ENCODE results near the gene MBD5.

Gene MBD5

GRCh38 chr2:148022882-148023281 lies 2.0 kb downstream of the MBD5 start:
- no peak for DNase-seq (ENCODE audit: low read depth in 2 of 2)

DNA sequence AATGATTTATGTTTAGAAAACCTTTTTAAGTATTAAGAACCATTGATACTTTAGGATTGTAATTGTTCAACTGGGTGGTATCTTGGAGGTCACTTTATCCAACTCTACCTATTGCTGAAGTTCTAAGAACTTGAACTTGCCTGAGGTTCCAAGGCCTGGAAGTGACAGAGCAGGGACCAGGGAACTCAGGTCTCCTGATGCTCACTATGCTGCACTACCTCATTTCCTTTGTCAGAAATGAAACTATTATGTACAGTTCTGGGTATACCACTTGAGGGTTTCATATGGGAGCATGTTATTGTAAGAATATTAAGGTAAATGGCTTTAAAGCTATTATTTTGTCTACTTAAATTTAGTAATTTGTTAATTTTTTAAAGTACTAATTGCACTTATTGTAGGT lies 3.0 kb downstream of the MBD5 start:
- DNase-seq (ENCODE audit: low read depth in 2 of 2), result no peak

DNA sequence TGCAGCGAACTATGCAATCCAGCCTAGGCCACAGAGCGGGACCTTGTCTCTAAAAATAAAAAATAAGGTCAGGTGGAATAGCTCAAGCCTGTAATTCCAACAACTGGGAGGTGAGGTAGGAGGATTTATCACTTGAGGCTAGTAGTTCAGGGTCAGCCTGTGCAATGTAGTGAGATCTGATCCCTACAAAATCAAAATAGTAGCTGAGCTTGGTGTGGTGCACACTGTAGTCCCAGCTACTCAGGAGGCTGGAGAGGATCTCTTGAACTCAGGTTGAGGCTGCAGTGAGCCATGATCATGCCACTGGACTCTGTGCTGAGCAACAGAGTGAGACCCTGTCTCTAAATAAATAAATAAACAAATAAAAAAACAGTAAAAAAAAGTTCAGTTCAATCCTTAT lies 5.7 kb downstream of the MBD5 start:
- no peak for DNase-seq (ENCODE audit: low read depth in 2 of 2)

DNA sequence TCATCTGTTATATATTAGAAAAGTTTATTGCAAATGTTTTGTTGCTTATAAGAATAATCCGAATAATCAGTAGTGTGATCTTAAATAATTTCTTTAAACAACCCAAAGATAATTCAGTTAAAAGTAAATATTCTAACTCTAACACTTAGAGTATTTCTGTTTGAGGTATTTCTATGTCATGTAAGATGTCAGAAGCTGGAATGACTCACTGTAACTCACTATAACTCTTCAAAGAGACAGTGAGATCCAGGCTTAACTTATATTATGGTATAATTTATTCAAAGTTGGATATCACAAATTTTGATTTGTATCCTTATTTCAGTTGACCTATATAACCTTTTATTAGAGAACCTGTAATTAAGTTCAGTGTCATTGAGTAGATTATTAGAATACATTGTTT lies 6.9 kb downstream of the MBD5 start:
- DNase-seq (ENCODE audit: low read depth in 2 of 2), result no peak

GRCh38 chr2:148028781-148029180 lies 7.9 kb downstream of the MBD5 start:
- DNase-seq (ENCODE audit: low read depth in 2 of 2), result no peak

GRCh38 chr2:148031152-148031551 lies 10.3 kb downstream of the MBD5 start:
- no peak for DNase-seq (ENCODE audit: low read depth in 2 of 2)

DNA sequence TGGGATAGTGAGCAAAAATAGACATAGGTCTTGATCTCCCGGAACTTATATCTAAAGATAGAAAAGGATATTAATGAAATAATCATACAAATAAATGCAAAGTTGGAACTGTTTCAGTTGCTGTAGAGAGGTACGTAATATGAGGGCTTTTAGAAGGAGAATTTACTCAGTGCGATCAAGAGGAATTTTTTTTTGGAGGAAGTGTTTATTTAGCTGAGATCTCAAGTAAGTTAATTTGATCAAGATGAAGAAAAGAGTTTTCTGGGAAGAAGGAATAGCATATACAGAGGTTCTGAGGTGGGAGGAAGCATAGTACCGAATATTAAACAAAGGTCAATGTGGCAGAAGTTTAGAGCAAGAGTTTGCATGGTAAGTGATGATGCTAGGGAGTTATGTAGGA lies 11.3 kb downstream of the MBD5 start:
- no peak for DNase-seq (ENCODE audit: low read depth in 2 of 2)

- DNase-seq (ENCODE audit: low read depth in 2 of 2), result no peak
Measured at GRCh38 chr2:148039783-148040182, 18.9 kb downstream of the MBD5 start.

DNA sequence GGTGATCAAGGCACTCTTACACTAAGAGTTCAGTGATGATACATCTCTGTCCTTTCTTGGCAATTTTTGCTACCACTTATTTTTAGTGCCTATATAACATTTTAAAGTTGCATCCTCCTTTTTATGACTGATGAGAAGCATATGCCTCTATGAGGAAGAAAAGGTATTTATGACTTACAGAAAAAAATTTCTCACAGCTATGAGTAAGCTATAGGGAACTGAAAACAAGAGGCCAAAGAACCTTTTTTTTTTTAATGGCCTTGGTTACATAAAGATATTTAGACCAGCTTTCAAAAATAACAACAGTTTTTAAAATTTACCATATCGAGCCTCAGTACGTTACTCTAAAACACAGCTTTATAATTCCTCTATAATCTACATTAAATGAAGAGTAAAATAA lies 21.3 kb downstream of the MBD5 start:
- peak; percentile 36 to 59 for DNase-seq (ENCODE audit: low read depth in 2 of 2)

DNA sequence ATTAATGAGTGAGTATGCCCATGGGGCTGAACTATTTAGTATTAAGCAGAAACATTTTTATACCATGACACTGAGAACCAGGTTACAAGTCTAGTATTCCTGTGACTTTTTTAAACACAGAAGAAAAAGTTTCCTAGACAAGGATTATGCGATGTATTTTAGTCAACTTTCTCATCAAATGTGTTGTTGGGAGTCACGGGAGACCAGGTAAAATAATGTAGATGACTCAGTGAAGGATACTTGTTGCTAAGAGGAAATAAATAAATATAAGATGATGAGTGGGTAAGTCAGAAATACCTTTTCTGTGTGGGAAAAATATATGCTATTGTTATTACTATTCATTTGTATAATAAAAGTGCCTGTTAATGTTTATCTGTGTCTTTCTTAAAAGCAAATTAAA lies 23.4 kb downstream of the MBD5 start:
- DNase-seq (ENCODE audit: low read depth in 2 of 2), result no peak

GRCh38 chr2:148046802-148047201 lies 25.9 kb downstream of the MBD5 start:
- no peak for DNase-seq (ENCODE audit: low read depth in 2 of 2)

DNA sequence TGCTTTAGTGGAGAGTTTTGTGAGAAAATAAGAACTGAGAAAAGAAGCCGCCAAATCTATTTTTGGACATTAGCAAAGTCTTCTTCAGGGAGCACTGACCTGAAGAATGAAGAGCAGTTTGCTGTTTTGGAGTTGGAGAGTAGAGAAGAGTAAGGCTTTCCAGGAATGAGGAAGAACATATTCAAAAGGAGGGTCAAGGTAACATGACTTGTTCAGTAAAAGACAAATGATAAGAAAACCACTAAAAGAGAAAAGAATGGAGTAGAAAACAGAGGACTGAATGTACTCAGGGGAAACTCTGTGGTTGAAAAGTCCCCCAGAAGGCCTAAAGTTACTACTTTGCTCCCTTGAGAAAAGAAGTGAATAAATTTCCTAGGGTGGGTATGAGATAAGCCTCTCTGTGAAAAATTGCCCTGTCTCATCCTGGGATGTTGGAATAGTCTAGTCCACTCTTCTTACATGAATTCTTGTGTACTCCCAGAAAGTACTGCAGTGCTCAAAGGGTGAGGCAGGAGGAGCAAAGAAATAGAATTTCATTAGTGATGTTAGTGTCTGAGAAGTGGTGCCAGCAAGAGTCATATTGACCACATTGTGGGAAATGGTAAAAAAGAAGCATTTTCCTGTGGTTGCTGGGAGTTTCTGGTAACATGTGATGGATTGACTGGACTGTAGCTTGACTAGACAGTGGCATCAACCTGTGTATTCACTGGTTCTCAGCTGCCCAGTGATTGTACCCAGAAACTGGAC lies 27.8 kb downstream of the MBD5 start:
- DNase-seq (ENCODE audit: low read depth in 2 of 2), result no peak

DNA sequence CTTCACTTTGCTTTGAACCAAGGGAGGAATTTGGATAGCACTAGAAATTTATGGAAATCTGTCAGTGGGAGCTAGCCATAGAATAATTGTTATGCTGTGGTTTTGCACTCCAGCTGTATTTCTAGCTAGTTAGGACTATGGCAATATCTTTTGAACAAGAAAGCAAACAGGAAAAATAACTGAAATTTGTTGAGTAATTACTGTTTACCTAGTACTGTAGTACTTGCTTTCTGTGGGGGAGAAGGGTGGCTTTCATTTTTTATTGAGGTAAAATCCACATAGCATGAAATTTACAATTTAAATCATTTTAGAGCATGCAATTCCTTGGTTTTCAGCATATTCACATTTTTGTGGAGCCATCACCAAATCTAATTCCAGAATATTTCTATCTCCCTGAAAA lies 28.4 kb downstream of the MBD5 start:
- DNase-seq (ENCODE audit: low read depth in 2 of 2), result no peak

GRCh38 chr2:148052687-148053086 lies 31.8 kb downstream of the MBD5 start:
- no peak for DNase-seq (ENCODE audit: low read depth in 2 of 2)

- DNase-seq (ENCODE audit: low read depth in 2 of 2), result no peak
Measured at GRCh38 chr2:148058641-148059040, 37.8 kb downstream of the MBD5 start.

- no peak for DNase-seq (ENCODE audit: low read depth in 2 of 2)
Measured at GRCh38 chr2:148063633-148064032, 42.7 kb downstream of the MBD5 start.

DNA sequence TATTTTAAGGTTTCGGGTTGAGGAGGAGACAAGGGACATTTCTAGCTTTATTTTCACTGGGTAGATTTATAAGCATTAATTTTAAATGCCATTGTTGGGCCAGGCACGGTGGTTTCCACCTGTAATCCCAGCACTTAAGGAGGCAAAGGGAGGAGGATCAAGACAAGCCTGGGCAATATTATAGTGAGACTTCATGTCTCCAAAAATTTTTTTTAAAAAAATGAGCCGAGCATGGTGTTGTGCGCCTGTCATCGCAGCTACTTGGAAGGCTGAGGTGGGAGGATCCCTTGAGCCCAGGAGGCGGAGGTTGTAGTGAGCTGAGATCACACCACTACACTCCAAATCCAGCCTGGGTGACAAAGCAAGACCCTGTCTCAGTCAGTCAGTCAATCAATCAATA lies 45.0 kb downstream of the MBD5 start:
- DNase-seq (ENCODE audit: low read depth in 2 of 2), result no peak

- DNase-seq (ENCODE audit: low read depth in 2 of 2), result no peak
Measured at GRCh38 chr2:148067801-148068200, 46.9 kb downstream of the MBD5 start.

- no peak for DNase-seq (ENCODE audit: low read depth in 2 of 2)
Measured at GRCh38 chr2:148071351-148071750, 50.5 kb downstream of the MBD5 start.

DNA sequence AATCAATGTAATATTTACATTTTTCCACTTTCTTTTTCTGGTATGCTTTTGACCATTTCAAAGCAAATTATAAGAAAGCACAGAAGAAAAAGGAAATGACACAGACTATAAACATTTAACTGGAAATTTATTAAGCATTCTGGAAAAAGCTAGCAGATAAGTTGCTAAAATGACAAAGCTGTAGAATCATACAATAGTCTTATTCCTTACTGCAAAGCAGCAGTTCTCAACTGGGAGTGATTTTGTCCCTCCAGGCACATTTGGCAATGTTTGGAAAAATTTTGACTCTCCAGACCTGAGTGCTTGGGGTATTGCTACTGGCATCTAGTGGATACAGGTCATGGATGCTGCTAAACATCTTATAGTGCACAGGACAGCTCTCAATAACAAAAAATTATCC lies 75.1 kb downstream of the MBD5 start:
- DNase-seq (ENCODE audit: low read depth in 2 of 2), result no peak

DNA sequence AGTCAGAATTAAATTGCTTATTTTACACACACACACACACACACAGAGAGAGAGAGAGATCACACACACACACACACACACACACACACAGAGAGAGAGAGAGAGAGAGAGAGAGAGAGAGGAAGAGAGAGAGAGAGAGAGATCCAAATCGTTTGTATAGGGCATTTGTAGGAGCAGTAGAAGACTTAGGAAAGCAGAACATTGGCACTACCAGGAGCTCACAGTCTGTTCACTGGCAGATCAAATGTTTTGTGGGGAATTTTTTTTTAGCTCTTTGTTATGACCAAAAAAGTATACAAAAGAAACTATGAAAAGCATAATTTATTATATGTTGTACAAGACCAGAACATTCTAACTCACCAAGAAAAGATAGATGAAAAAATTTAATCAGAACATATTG lies 81.8 kb downstream of the MBD5 start:
- DNase-seq (ENCODE audit: low read depth in 2 of 2), result no peak

- no peak for DNase-seq (ENCODE audit: low read depth in 2 of 2)
Measured at GRCh38 chr2:148103946-148104345, 83.1 kb downstream of the MBD5 start.

- no peak for DNase-seq (ENCODE audit: low read depth in 2 of 2)
Measured at GRCh38 chr2:148106331-148106730, 85.4 kb downstream of the MBD5 start.

GRCh38 chr2:148108385-148108784 lies 87.5 kb downstream of the MBD5 start:
- no peak for DNase-seq (ENCODE audit: low read depth in 2 of 2)
